ENCODE results near the gene MTHFD1L.

DNA sequence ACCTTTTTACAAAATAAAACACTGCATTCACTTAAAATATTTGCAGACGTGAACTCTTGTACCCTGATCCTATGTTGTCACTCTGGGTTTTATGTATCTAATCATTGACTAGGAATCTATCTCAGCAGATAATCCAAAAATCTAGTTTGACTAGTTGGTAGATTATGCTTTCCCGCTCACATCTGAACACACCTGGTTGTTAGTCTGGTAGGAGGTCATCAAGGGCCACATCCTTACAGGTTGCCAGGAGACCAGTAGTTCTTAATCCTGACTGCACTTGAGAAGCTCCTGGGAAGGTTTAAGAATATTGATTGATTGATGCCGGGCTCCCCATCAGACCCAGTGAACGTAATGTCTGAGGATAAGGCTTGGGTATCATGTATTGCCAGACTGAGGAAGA lies 104.4 kb downstream of the MTHFD1L start:
- TF ChIP-seq, protein P1, sequence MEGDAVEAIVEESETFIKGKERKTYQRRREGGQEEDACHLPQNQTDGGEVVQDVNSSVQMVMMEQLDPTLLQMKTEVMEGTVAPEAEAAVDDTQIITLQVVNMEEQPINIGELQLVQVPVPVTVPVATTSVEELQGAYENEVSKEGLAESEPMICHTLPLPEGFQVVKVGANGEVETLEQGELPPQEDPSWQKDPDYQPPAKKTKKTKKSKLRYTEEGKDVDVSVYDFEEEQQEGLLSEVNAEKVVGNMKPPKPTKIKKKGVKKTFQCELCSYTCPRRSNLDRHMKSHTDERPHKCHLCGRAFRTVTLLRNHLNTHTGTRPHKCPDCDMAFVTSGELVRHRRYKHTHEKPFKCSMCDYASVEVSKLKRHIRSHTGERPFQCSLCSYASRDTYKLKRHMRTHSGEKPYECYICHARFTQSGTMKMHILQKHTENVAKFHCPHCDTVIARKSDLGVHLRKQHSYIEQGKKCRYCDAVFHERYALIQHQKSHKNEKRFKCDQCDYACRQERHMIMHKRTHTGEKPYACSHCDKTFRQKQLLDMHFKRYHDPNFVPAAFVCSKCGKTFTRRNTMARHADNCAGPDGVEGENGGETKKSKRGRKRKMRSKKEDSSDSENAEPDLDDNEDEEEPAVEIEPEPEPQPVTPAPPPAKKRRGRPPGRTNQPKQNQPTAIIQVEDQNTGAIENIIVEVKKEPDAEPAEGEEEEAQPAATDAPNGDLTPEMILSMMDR (IDR thresholded peaks at IDR 0.05), result no peak
- TF ChIP-seq EZH2 (IDR thresholded peaks at IDR 0.05), result no peak
- no peak for TF ChIP-seq EZH2phosphoT487 (IDR thresholded peaks at IDR 0.05)
